ENCODE results near the gene VWF. TPM values are rescaled to one million over a fixed set of nuclear protein-coding genes. Genes with fewer than 3 reads are reported as not detected.

Gene VWF
- total and polyA plus RNA-seq, 2 experiments from 2014 or later = 0.42 to 0.56 TPM

- Histone ChIP-seq H2AFZ (no peak overlapping the region), H3K4me1 (ENCODE audit: insufficient read depth) (no peaks in the 10 kb centered on the region), H4K20me1 (replicated peaks; ENCODE audit: insufficient read depth) (no peaks in the 10 kb centered on the region), H3K4me3 (no peak overlapping the region), H3K79me2 (replicated peaks; ENCODE audit: insufficient read depth) (no peaks in the 10 kb centered on the region), H3K9me2 (ENCODE audit: insufficient read depth) (peaks cover 8% of the 10 kb centered on the region; the same call in 1 of the 2 replicates), H3K36me3 (ENCODE audit: insufficient read depth) (no peaks in the 10 kb centered on the region), H3K27ac (ENCODE audit: low read depth) (no peak overlapping the region), H3K4me2 (no peak overlapping the region), H3F3A (replicated peaks; ENCODE audit: low read depth) (no peaks in the 10 kb centered on the region), H3K27me3 (ENCODE audit: insufficient read depth) (no peaks in the 10 kb centered on the region)
- H3K4me1 Mint-ChIP-seq = peaks cover 12% of the 10 kb centered on the region
- no peak overlapping the region for H3K27ac Mint-ChIP-seq
- no peaks in the 10 kb centered on the region for H3K9me3 Mint-ChIP-seq
- H3K27me3 Mint-ChIP-seq (ENCODE audit: insufficient read depth, low read depth, poor library complexity) = peaks cover 4% of the 10 kb centered on the region
- no peak for DNase-seq (ENCODE audit: low spot score)
- TF ChIP-seq ZNF462 (CRISPR knock-in tag; IDR thresholded peaks at IDR 0.05) (no peak), ZNF114 (CRISPR knock-in tag; IDR thresholded peaks at IDR 0.05) (no peak), STAT1 (IDR thresholded peaks at IDR 0.05; ENCODE audit: unreplicated experiment) (no peak), EZH2phosphoT487 (IDR thresholded peaks at IDR 0.05; ENCODE audit: unreplicated experiment) (no peak), NANOG (IDR thresholded peaks at IDR 0.05; ENCODE audit: borderline replicate concordance) (no peak), CTCF (conservative IDR thresholded peaks at IDR 0.05; ENCODE audit: low read depth in 2 of 2) (no peak), ETS1 (IDR thresholded peaks at IDR 0.05) (no peak), ZNF331 (CRISPR knock-in tag; IDR thresholded peaks at IDR 0.05; ENCODE audit: low read depth) (no peak), EZH2 (IDR thresholded peaks at IDR 0.05; ENCODE audit: low read depth, unreplicated experiment) (no peak), POLR2AphosphoS5 (IDR thresholded peaks at IDR 0.05; ENCODE audit: low read depth) (no peak), JUNB (IDR thresholded peaks at IDR 0.05; ENCODE audit: unreplicated experiment) (no peak), CREB1 (CRISPR knock-in tag; IDR thresholded peaks at IDR 0.05; ENCODE audit: low read depth) (no peak), REST (IDR thresholded peaks at IDR 0.05; ENCODE audit: unreplicated experiment) (no peak)
- no peak overlapping the region for H3K4me3 Mint-ChIP-seq
- peaks cover 2% of the 10 kb centered on the region; the same call in 1 of the 3 replicates for H3K36me3 Mint-ChIP-seq (ENCODE audit: low read depth)
- ATAC-seq = no peak
These were observed 196.5 kb downstream of the VWF start for GRCh38 chr12:5927732-5928516.
